Neutrophil (primary cell): ENCODE data around the gene CDH5.

Experiments used
- H3K27ac ChIP-seq: fragments of 200-600 bp; sonication (generic); 2 replicates; pipeline ENCODE4 v1.5.1; 2016; ENCODE audit warnings: mild to moderate bottlenecking, moderate library complexity
- H3K27me3 ChIP-seq: fragments of 200-600 bp; sonication (generic); 2 replicates; pipeline ENCODE4 v1.6.0; 2016; ENCODE audit warnings: mild to moderate bottlenecking
- H3K36me3 ChIP-seq: fragments of 200-600 bp; sonication (generic); 2 replicates; pipeline ENCODE4 v1.5.1; 2017
- H3K4me1 ChIP-seq, 2 experiments: fragments of 200-600 bp in 1 of 2; sonication (generic) in 1 of 2; 1 replicate in 1 of 2; 2 replicates in 1 of 2; pipeline versions ENCODE4 v1.5.1 to v1.6.1; 2013 to 2016; ENCODE audit warnings: low read depth in 1 of 2, low read length in 1 of 2, mild to moderate bottlenecking in 1 of 2, moderate library complexity in 1 of 2; ENCODE audit not compliant: control insufficient read depth in 1 of 2, insufficient read depth in 1 of 2
- H3K4me3 ChIP-seq, 2 experiments: fragments of 200-600 bp in 1 of 2; sonication (generic) in 1 of 2; 1 replicate in 1 of 2; 2 replicates in 1 of 2; pipeline ENCODE4 v1.5.1; 2013 to 2016; ENCODE audit warnings: low read depth in 1 of 2, low read length in 1 of 2, mild to moderate bottlenecking in 1 of 2, moderate library complexity in 1 of 2
- H3K9me3 ChIP-seq: fragments of 200-600 bp; sonication (generic); 2 replicates; pipeline ENCODE4 v1.5.1; 2016
- CTCF ChIP-seq: fragments of 200-600 bp; sonication (generic); IDR thresholded peaks from 2 replicates; pipeline ENCODE4 v1.5.1; 2016; ENCODE audit warnings: antibody characterized with exemption

The CDH5 gene

GRCh38 chr16:66361604-66362135 lies 4.8 kb upstream of the CDH5 start:
- Histone ChIP-seq H3K9me3 (no peaks in the 10 kb centered on the region), H3K27ac (no peak overlapping the region), H3K27me3 (peaks cover 51% of the 10 kb centered on the region), H3K4me1 (peaks cover 0 to 9% of the 10 kb centered on the region in 2 experiments), H3K36me3 (no peaks in the 10 kb centered on the region), H3K4me3 (no peak overlapping the region)
- TF ChIP-seq CTCF: no peak

- H3K4me3 ChIP-seq: no peak overlapping the region
- H3K36me3 ChIP-seq: no peaks in the 10 kb centered on the region
- TF ChIP-seq CTCF: no peak
- no peaks in the 10 kb centered on the region for H3K9me3 ChIP-seq
- H3K27me3 ChIP-seq: peaks cover 51% of the 10 kb centered on the region
- H3K4me1 ChIP-seq: peaks cover 5 to 15% of the 10 kb centered on the region in 2 experiments
- no peak overlapping the region for H3K27ac ChIP-seq
Measured at GRCh38 chr16:66363211-66363777, 3.2 kb upstream of the CDH5 start.

- TF ChIP-seq CTCF: no peak
- Histone ChIP-seq H3K27ac (no peak overlapping the region), H3K36me3 (no peaks in the 10 kb centered on the region), H3K4me3 (no peak overlapping the region), H3K9me3 (no peaks in the 10 kb centered on the region), H3K27me3 (peaks cover 51% of the 10 kb centered on the region), H3K4me1 (peaks cover 14 to 25% of the 10 kb centered on the region in 2 experiments)
Measured at GRCh38 chr16:66364117-66364958, 2.2 kb upstream of the CDH5 start.

- Histone ChIP-seq H3K27ac (no peak overlapping the region), H3K27me3 (peaks cover 51% of the 10 kb centered on the region), H3K4me1 (peaks cover 14 to 24% of the 10 kb centered on the region in 2 experiments), H3K9me3 (no peaks in the 10 kb centered on the region), H3K4me3 (no peak overlapping the region), H3K36me3 (no peaks in the 10 kb centered on the region)
- no peak for TF ChIP-seq CTCF
Measured at GRCh38 chr16:66364959-66365306, 1.6 kb upstream of the CDH5 start.

- Histone ChIP-seq H3K36me3 (no peaks in the 10 kb centered on the region), H3K4me1 (peaks cover 14 to 18% of the 10 kb centered on the region in 2 experiments), H3K27ac (no peak overlapping the region), H3K9me3 (no peaks in the 10 kb centered on the region), H3K4me3 (no peak overlapping the region), H3K27me3 (peaks cover 46% of the 10 kb centered on the region)
- no peak for TF ChIP-seq CTCF
Measured at GRCh38 chr16:66365651-66366050, 840 bp upstream of the CDH5 start.
